ENCODE results near the gene LACRT.
"Not testable (repeated sequence)": the region's sequence is repeated elsewhere in the genome, so short reads cannot be mapped to it uniquely, and the experiment has no call there.

LACRT gene

GRCh38 chr12:54641554-54641953 is 6.9 kb upstream of the LACRT start:
- Histone ChIP-seq H3K27ac (ENCODE audit: insufficient read depth in 1 of 2, low read depth in 1 of 2, low read length in 2 of 2, poor library complexity in 1 of 2, severe bottlenecking in 2 of 2) (no peak overlapping the region), H3K36me3 (ENCODE audit: control insufficient read depth in 4 of 4, insufficient read depth in 4 of 4, low read length in 3 of 4) (no peaks in the 10 kb centered on the region), H3K4me3 (ENCODE audit: control insufficient read depth in 1 of 7, extremely low read depth in 1 of 7, insufficient read depth in 4 of 7, low read depth in 2 of 7, low read length in 6 of 7) (no peak overlapping the region), H3K27me3 (replicated peaks in 2 of 5; ENCODE audit: control insufficient read depth in 4 of 5, insufficient read depth in 5 of 5, low read length in 4 of 5) (peaks cover 0 to 8% (median 0%) of the 10 kb centered on the region in 5 experiments), H3K9me3 (ENCODE audit: control extremely low read depth in 1 of 5, control insufficient read depth in 4 of 5, insufficient read depth in 2 of 5, low read depth in 1 of 5, low read length in 4 of 5) (no peaks in the 10 kb centered on the region), H3K4me1 (ENCODE audit: control extremely low read depth in 1 of 4, control insufficient read depth in 4 of 4, insufficient read depth in 4 of 4, low read length in 3 of 4) (no peaks in the 10 kb centered on the region)
- ChIA-PET POLR2A (no interaction called here), CTCF (interaction anchor here (0.9 to 2.7 kb wide), 5 partner anchors 9 to 46 kb away, joined by 4 to 6 read pairs (median 5); no protein-coding TSS in a partner anchor)
- no peak for DNase-seq
- no CpG with 5 or more reads among the region's 1 CpG for WGBS (ENCODE audit: insufficient coverage)

DNA sequence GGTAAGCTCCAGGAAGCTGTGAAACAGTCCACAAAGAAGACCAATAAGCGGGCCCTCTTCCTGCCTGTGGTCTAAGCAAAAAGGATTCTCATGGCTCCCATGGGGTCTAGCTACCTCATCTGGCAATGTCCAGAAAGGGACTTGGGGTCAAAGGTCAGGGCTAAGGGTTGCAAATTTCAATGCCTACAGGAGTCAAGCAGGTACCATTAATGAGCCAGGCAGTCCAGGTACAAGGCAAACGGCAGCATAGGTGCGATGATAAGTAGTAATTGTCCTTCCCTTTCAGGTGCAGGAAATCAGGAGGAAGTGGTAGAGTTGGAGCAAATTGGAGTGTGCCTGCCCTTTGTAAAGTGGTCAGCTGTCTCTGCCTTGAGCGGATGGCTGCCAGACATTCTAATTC is 6.4 kb upstream of the LACRT start:
- Histone ChIP-seq H3K9me3 (ENCODE audit: control extremely low read depth in 1 of 5, control insufficient read depth in 4 of 5, insufficient read depth in 2 of 5, low read depth in 1 of 5, low read length in 4 of 5) (no peaks in the 10 kb centered on the region), H3K27ac (ENCODE audit: insufficient read depth in 1 of 2, low read depth in 1 of 2, low read length in 2 of 2, poor library complexity in 1 of 2, severe bottlenecking in 2 of 2) (no peak overlapping the region), H3K4me3 (ENCODE audit: control insufficient read depth in 1 of 7, extremely low read depth in 1 of 7, insufficient read depth in 4 of 7, low read depth in 2 of 7, low read length in 6 of 7) (no peak overlapping the region), H3K36me3 (ENCODE audit: control insufficient read depth in 4 of 4, insufficient read depth in 4 of 4, low read length in 3 of 4) (no peaks in the 10 kb centered on the region), H3K27me3 (replicated peaks in 2 of 5; ENCODE audit: control insufficient read depth in 4 of 5, insufficient read depth in 5 of 5, low read length in 4 of 5) (peaks cover 0 to 6% (median 0%) of the 10 kb centered on the region in 5 experiments), H3K4me1 (ENCODE audit: control extremely low read depth in 1 of 4, control insufficient read depth in 4 of 4, insufficient read depth in 4 of 4, low read length in 3 of 4) (no peaks in the 10 kb centered on the region)
- 92% methylated on average over 3 of the region's 4 CpGs for WGBS (ENCODE audit: insufficient coverage)
- ChIA-PET POLR2A (no interaction called here), CTCF (interaction anchor here (0.9 to 2.7 kb wide), 5 partner anchors 8 to 45 kb away, joined by 4 to 6 read pairs (median 5); no protein-coding TSS in a partner anchor)
- no peak for DNase-seq

DNA sequence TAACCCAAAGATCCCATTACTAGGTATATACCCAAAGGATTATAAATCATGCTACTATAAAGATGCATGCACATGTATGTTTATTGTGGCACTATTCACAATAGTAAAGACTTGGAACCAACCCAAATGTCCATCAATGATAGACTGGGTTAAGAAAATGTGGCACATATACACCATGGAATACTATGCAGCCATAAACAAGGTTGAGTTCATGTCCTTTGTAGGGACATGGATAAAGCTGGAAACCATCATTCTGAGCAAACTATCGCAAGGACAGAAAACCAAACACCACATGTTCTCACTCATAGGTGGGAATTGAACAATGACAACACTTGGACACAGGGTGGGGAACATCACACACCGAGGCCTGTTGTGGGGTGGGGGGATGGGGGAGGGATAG is 4.4 kb upstream of the LACRT start:
- H3K9me3 ChIP-seq (ENCODE audit: control extremely low read depth in 1 of 5, control insufficient read depth in 4 of 5, insufficient read depth in 2 of 5, low read depth in 1 of 5, low read length in 4 of 5); H3K27ac ChIP-seq (ENCODE audit: insufficient read depth in 1 of 2, low read depth in 1 of 2, low read length in 2 of 2, poor library complexity in 1 of 2, severe bottlenecking in 2 of 2); DNase-seq; H3K36me3 ChIP-seq (ENCODE audit: control insufficient read depth in 4 of 4, insufficient read depth in 4 of 4, low read length in 3 of 4); POLR2A ChIA-PET; H3K4me1 ChIP-seq (ENCODE audit: control extremely low read depth in 1 of 4, control insufficient read depth in 4 of 4, insufficient read depth in 4 of 4, low read length in 3 of 4); H3K27me3 ChIP-seq (replicated peaks in 2 of 5; ENCODE audit: control insufficient read depth in 4 of 5, insufficient read depth in 5 of 5, low read length in 4 of 5); CTCF ChIA-PET; H3K4me3 ChIP-seq (ENCODE audit: control insufficient read depth in 1 of 7, extremely low read depth in 1 of 7, insufficient read depth in 4 of 7, low read depth in 2 of 7, low read length in 6 of 7): not testable (repeated sequence)
- no CpG with 5 or more reads among the region's 2 CpGs for WGBS (ENCODE audit: insufficient coverage)

GRCh38 chr12:54631988-54632728 is 2.5 kb downstream of the LACRT start:
- H3K36me3 ChIP-seq (ENCODE audit: control insufficient read depth in 4 of 4, insufficient read depth in 4 of 4, low read length in 3 of 4): no peaks in the 10 kb centered on the region
- no peak overlapping the region for H3K4me3 ChIP-seq (ENCODE audit: control insufficient read depth in 1 of 7, extremely low read depth in 1 of 7, insufficient read depth in 4 of 7, low read depth in 2 of 7, low read length in 6 of 7)
- 79% methylated on average over 8 of the region's 8 CpGs for WGBS (ENCODE audit: insufficient coverage)
- ChIA-PET POLR2A (no interaction called here), CTCF (interaction anchor here (1.1 to 2.0 kb wide), 5 partner anchors 10 to 30 kb away, joined by 3 to 5 read pairs (median 3); no protein-coding TSS in a partner anchor)
- H3K4me1 ChIP-seq (ENCODE audit: control extremely low read depth in 1 of 4, control insufficient read depth in 4 of 4, insufficient read depth in 4 of 4, low read length in 3 of 4): no peaks in the 10 kb centered on the region
- H3K27ac ChIP-seq (ENCODE audit: insufficient read depth in 1 of 2, low read depth in 1 of 2, low read length in 2 of 2, poor library complexity in 1 of 2, severe bottlenecking in 2 of 2): no peak overlapping the region
- peaks cover 0 to 3% (median 0%) of the 10 kb centered on the region in 5 experiments for H3K27me3 ChIP-seq (replicated peaks in 2 of 5; ENCODE audit: control insufficient read depth in 4 of 5, insufficient read depth in 5 of 5, low read length in 4 of 5)
- DNase-seq: peak in 1 of 3 donors; percentile 11
- H3K9me3 ChIP-seq (ENCODE audit: control extremely low read depth in 1 of 5, control insufficient read depth in 4 of 5, insufficient read depth in 2 of 5, low read depth in 1 of 5, low read length in 4 of 5): peaks cover 0 to 12% (median 5%) of the 10 kb centered on the region in 5 experiments

DNA sequence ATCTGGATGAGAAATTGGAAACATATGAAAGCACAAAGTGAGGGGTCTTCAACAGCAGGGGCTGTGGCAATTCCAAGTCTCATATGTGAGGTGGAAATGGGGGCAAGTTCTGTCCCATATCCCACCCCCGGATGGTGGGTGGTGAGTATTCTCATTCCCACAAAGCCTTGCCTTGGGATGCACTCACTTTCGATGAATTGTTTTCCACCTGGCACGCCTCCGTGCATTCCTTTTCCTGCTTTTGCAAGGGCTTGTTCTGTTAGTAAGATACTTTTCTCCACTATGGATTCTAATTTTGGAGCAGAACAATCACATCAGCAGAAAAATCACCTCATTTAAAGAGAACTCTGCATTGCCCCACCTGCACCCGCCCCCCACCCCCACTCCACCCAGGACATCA is 3.1 kb downstream of the LACRT start:
- DNase-seq: no peak
- CTCF ChIA-PET: interaction anchor here (1.2 to 1.5 kb wide), 4 partner anchors 9 to 27 kb away, joined by 3 to 4 read pairs (median 3); no protein-coding TSS in a partner anchor
- Histone ChIP-seq H3K4me1 (ENCODE audit: control extremely low read depth in 1 of 4, control insufficient read depth in 4 of 4, insufficient read depth in 4 of 4, low read length in 3 of 4) (no peaks in the 10 kb centered on the region), H3K27ac (ENCODE audit: insufficient read depth in 1 of 2, low read depth in 1 of 2, low read length in 2 of 2, poor library complexity in 1 of 2, severe bottlenecking in 2 of 2) (no peak overlapping the region), H3K27me3 (replicated peaks in 2 of 5; ENCODE audit: control insufficient read depth in 4 of 5, insufficient read depth in 5 of 5, low read length in 4 of 5) (peaks cover 0 to 3% (median 0%) of the 10 kb centered on the region in 5 experiments), H3K9me3 (ENCODE audit: control extremely low read depth in 1 of 5, control insufficient read depth in 4 of 5, insufficient read depth in 2 of 5, low read depth in 1 of 5, low read length in 4 of 5) (peaks cover 0 to 12% (median 5%) of the 10 kb centered on the region in 5 experiments), H3K36me3 (ENCODE audit: control insufficient read depth in 4 of 4, insufficient read depth in 4 of 4, low read length in 3 of 4) (no peaks in the 10 kb centered on the region), H3K4me3 (ENCODE audit: control insufficient read depth in 1 of 7, extremely low read depth in 1 of 7, insufficient read depth in 4 of 7, low read depth in 2 of 7, low read length in 6 of 7) (no peak overlapping the region)
- 91% methylated on average over 4 of the region's 5 CpGs for WGBS (ENCODE audit: insufficient coverage)
- POLR2A ChIA-PET: no interaction called here

DNA sequence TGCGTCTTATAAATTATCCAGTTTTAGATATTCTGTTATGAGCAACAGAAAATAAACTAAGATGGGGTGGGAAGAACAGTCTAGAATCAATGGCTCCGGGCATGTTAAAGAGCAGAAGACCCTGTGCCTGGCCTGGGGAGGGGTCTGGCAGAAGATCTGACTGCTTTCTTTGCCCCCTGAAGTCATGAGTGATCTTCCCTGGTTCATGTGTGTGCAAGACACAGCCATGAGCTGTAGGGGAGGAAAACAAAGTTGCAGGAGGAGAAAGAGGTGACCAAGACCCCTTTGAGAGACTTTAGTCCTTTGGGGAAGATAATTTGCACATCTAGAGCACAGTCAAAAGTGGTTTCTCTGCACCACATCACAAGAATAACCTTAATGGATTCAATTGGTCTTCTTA is 4.8 kb downstream of the LACRT start:
- H3K4me3 ChIP-seq (ENCODE audit: control insufficient read depth in 1 of 7, extremely low read depth in 1 of 7, insufficient read depth in 4 of 7, low read depth in 2 of 7, low read length in 6 of 7): no peak overlapping the region
- no peak overlapping the region for H3K27ac ChIP-seq (ENCODE audit: insufficient read depth in 1 of 2, low read depth in 1 of 2, low read length in 2 of 2, poor library complexity in 1 of 2, severe bottlenecking in 2 of 2)
- 100% methylated on average over 1 of the region's 2 CpGs for WGBS (ENCODE audit: insufficient coverage)
- POLR2A ChIA-PET: no interaction called here
- no peak for DNase-seq
- H3K9me3 ChIP-seq (ENCODE audit: control extremely low read depth in 1 of 5, control insufficient read depth in 4 of 5, insufficient read depth in 2 of 5, low read depth in 1 of 5, low read length in 4 of 5): peaks cover 0 to 12% (median 5%) of the 10 kb centered on the region in 5 experiments
- H3K27me3 ChIP-seq (replicated peaks in 2 of 5; ENCODE audit: control insufficient read depth in 4 of 5, insufficient read depth in 5 of 5, low read length in 4 of 5): peaks cover 0 to 3% (median 0%) of the 10 kb centered on the region in 5 experiments
- CTCF ChIA-PET: interaction anchor here (0.8 to 2.4 kb wide), 6 partner anchors 10 to 34 kb away, joined by 3 to 9 read pairs (median 3); no protein-coding TSS in a partner anchor
- no peaks in the 10 kb centered on the region for H3K4me1 ChIP-seq (ENCODE audit: control extremely low read depth in 1 of 4, control insufficient read depth in 4 of 4, insufficient read depth in 4 of 4, low read length in 3 of 4)
- no peaks in the 10 kb centered on the region for H3K36me3 ChIP-seq (ENCODE audit: control insufficient read depth in 4 of 4, insufficient read depth in 4 of 4, low read length in 3 of 4)

DNA sequence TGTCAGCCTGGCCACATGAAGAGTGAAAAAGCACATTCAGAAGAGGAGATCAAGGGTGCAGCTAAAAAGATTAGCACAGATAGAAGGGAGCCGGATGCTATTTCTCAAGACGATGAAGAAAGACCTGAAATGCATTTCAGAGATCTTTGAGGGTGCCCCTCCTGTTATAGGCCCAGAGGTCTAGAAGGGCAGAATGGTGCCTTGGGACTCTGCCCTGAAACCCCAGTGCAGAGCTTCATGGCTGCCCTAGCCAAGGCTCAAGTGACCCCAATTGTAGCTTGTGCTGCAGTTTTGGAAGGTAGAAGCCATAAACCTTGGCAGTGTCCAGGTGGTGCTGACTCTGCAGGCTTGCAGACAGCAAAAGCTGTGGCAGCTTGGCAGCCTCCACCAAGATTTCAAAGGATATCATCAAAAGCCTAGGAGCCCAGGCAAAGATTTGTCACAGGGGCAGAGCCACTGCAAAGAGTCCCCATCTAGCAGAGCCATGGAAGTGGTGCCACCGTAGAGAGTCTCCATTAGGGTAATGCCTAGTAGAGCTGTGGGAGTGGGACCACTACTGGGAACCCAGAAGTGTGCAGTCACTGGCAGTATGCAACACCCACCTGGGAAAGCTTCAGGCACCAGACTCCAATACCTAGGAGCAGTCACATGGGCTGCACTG is 6.4 kb downstream of the LACRT start:
- Histone ChIP-seq H3K36me3 (ENCODE audit: control insufficient read depth in 4 of 4, insufficient read depth in 4 of 4, low read length in 3 of 4) (no peaks in the 10 kb centered on the region), H3K9me3 (ENCODE audit: control extremely low read depth in 1 of 5, control insufficient read depth in 4 of 5, insufficient read depth in 2 of 5, low read depth in 1 of 5, low read length in 4 of 5) (peaks cover 0 to 12% (median 5%) of the 10 kb centered on the region in 5 experiments), H3K4me1 (ENCODE audit: control extremely low read depth in 1 of 4, control insufficient read depth in 4 of 4, insufficient read depth in 4 of 4, low read length in 3 of 4) (no peaks in the 10 kb centered on the region), H3K27me3 (replicated peaks in 2 of 5; ENCODE audit: control insufficient read depth in 4 of 5, insufficient read depth in 5 of 5, low read length in 4 of 5) (peaks cover 0 to 3% (median 0%) of the 10 kb centered on the region in 5 experiments), H3K4me3 (ENCODE audit: control insufficient read depth in 1 of 7, extremely low read depth in 1 of 7, insufficient read depth in 4 of 7, low read depth in 2 of 7, low read length in 6 of 7) (no peak overlapping the region), H3K27ac (ENCODE audit: insufficient read depth in 1 of 2, low read depth in 1 of 2, low read length in 2 of 2, poor library complexity in 1 of 2, severe bottlenecking in 2 of 2) (no peak overlapping the region)
- 100% methylated on average over 3 of the region's 3 CpGs for WGBS (ENCODE audit: insufficient coverage)
- DNase-seq: no peak
- ChIA-PET POLR2A (no interaction called here), CTCF (interaction anchor here (1.0 to 2.4 kb wide), 2 partner anchors 26 to 52 kb away, joined by 3 to 9 read pairs; no protein-coding TSS in a partner anchor)
